H9 (cell line): ENCODE measurements around the gene TMEM82. TPM values are rescaled to one million over a fixed set of nuclear protein-coding genes. Genes with fewer than 3 reads are reported as not detected.

Experiments used
- DNase-seq: peaks from one replicate; pipeline ENCODE4 v3.0.0-alpha.2; 2017
- H2AFZ ChIP-seq: one replicate; pipeline ENCODE4 v1.6.1; 2013; ENCODE audit warnings: mild to moderate bottlenecking, low read length, control low read depth, moderate library complexity
- H2AK5ac ChIP-seq: 2 replicates; pipeline ENCODE4 v1.6.1; 2013; ENCODE audit warnings: low read length, control low read depth, mixed read lengths; ENCODE audit not compliant: insufficient read length
- H2BK120ac ChIP-seq: one replicate; pipeline ENCODE4 v1.6.1; 2013; ENCODE audit warnings: low read depth, mild to moderate bottlenecking, low read length, control low read depth, inconsistent platforms; ENCODE audit not compliant: poor library complexity, severe bottlenecking
- H2BK12ac ChIP-seq: 2 replicates; pipeline ENCODE4 v1.6.1; 2013; ENCODE audit warnings: low read length, control low read depth, mixed read lengths, low read depth; ENCODE audit not compliant: insufficient read length
- H2BK15ac ChIP-seq: 2 replicates; pipeline ENCODE4 v1.6.1; 2013; ENCODE audit warnings: low read depth, low read length, control low read depth
- H2BK20ac ChIP-seq: one replicate; pipeline ENCODE4 v1.6.1; 2013; ENCODE audit warnings: low read depth, mild to moderate bottlenecking, low read length, control low read depth, inconsistent platforms; ENCODE audit not compliant: poor library complexity, severe bottlenecking
- H2BK5ac ChIP-seq: 2 replicates; pipeline ENCODE4 v1.6.1; 2013; ENCODE audit warnings: low read length, control low read depth, mixed read lengths; ENCODE audit not compliant: insufficient read length
- H3K14ac ChIP-seq: 2 replicates; pipeline ENCODE4 v1.6.1; 2013; ENCODE audit warnings: low read length, control low read depth; ENCODE audit not compliant: insufficient read depth
- H3K18ac ChIP-seq: 2 replicates; pipeline ENCODE4 v1.6.1; 2013; ENCODE audit warnings: low read depth, mild to moderate bottlenecking, mixed read lengths, low read length, control low read depth; ENCODE audit not compliant: insufficient read length
- H3K23ac ChIP-seq: 2 replicates; pipeline ENCODE4 v1.6.1; 2013; ENCODE audit warnings: low read length, control low read depth, mixed read lengths, low read depth; ENCODE audit not compliant: insufficient read length
- H3K23me2 ChIP-seq: 2 replicates; pipeline ENCODE4 v1.6.1; 2013; ENCODE audit warnings: low read depth, mild to moderate bottlenecking, mixed read lengths, low read length, control low read depth; ENCODE audit not compliant: insufficient read length, poor library complexity, severe bottlenecking
- H3K27ac ChIP-seq: 2 replicates; pipeline ENCODE4 v1.5.1; 2013; ENCODE audit warnings: low read length, control low read depth, mixed read lengths, low read depth; ENCODE audit not compliant: insufficient read length
- H3K27me3 ChIP-seq: 2 replicates; pipeline ENCODE4 v1.6.1; 2013; ENCODE audit warnings: low read length, control low read depth, inconsistent platforms; ENCODE audit not compliant: insufficient read depth
- H3K4ac ChIP-seq: 2 replicates; pipeline ENCODE4 v1.6.1; 2013; ENCODE audit warnings: low read depth, mild to moderate bottlenecking, control low read depth, inconsistent platforms, low read length, moderate library complexity
- H3K4me1 ChIP-seq: 2 replicates; pipeline ENCODE4 v1.6.1; 2013; ENCODE audit warnings: low read length, control low read depth, inconsistent platforms; ENCODE audit not compliant: insufficient read depth
- H3K4me2 ChIP-seq: 2 replicates; pipeline ENCODE4 v1.6.1; 2013; ENCODE audit warnings: low read length, control low read depth, mixed read lengths; ENCODE audit not compliant: insufficient read length, insufficient read depth
- H3K56ac ChIP-seq: 2 replicates; pipeline ENCODE4 v1.6.1; 2013; ENCODE audit warnings: low read depth, mild to moderate bottlenecking, mixed read lengths, low read length, control low read depth; ENCODE audit not compliant: insufficient read length
- H3K79me1 ChIP-seq: 2 replicates; pipeline ENCODE4 v1.6.1; 2013; ENCODE audit warnings: low read depth, mild to moderate bottlenecking, moderate library complexity, low read length, control low read depth, inconsistent platforms; ENCODE audit not compliant: insufficient read depth, poor library complexity, severe bottlenecking
- H3K79me2 ChIP-seq: 2 replicates; pipeline ENCODE4 v1.6.1; 2013; ENCODE audit warnings: low read length, control low read depth, inconsistent platforms; ENCODE audit not compliant: insufficient read depth
- H3K9ac ChIP-seq: 2 replicates; pipeline ENCODE4 v1.6.1; 2013; ENCODE audit warnings: low read length, control low read depth, mixed read lengths; ENCODE audit not compliant: insufficient read length; ENCODE audit errors: extremely low read depth
- H3K9me3 ChIP-seq: one replicate; pipeline ENCODE4 v1.6.1; 2013; ENCODE audit warnings: low read depth, low read length, inconsistent platforms; ENCODE audit not compliant: control insufficient read depth
- H3T11ph ChIP-seq: one replicate; pipeline ENCODE4 v1.6.1; 2013; ENCODE audit warnings: mild to moderate bottlenecking, low read length, control low read depth, inconsistent platforms
- H4K20me1 ChIP-seq: one replicate; pipeline ENCODE4 v1.6.1; 2013; ENCODE audit not compliant: control insufficient read depth, insufficient read length, insufficient read depth
- H4K5ac ChIP-seq: 2 replicates; pipeline ENCODE4 v1.6.1; 2013; ENCODE audit warnings: low read depth, mild to moderate bottlenecking, mixed read lengths, low read length, control low read depth; ENCODE audit not compliant: insufficient read length
- H4K8ac ChIP-seq: replicated peaks from 2 replicates; pipeline ENCODE4 v1.6.1; 2013; ENCODE audit warnings: low read length, control low read depth, mixed read lengths, low read depth; ENCODE audit not compliant: insufficient read length
- H4K91ac ChIP-seq: 2 replicates; pipeline ENCODE4 v1.6.1; 2013; ENCODE audit warnings: low read depth, mild to moderate bottlenecking, moderate library complexity, mixed read lengths, low read length, control low read depth; ENCODE audit not compliant: insufficient read length
- H3K27ac Mint-ChIP-seq, 3 experiments: 2 replicates in 2 of 3; 3 replicates in 1 of 3; pipeline ENCODE4 v1.8.0; 2020 to 2021; ENCODE audit warnings: mixed read lengths in 3 of 3, mild to moderate bottlenecking in 1 of 3, moderate library complexity in 1 of 3
- H3K27me3 Mint-ChIP-seq: 2 replicates; pipeline ENCODE4 v1.8.0; 2021; ENCODE audit warnings: low read depth, mild to moderate bottlenecking, moderate library complexity, mixed read lengths
- H3K36me3 Mint-ChIP-seq, 3 experiments: 2 replicates in 2 of 3; 3 replicates in 1 of 3; pipeline ENCODE4 v1.8.0; 2020 to 2021; ENCODE audit warnings: low read depth in 3 of 3, mixed read lengths in 3 of 3; ENCODE audit not compliant: insufficient read depth in 1 of 3
- H3K4me1 Mint-ChIP-seq, 2 experiments: 2 replicates each; pipeline ENCODE4 v1.8.0; 2020; ENCODE audit warnings: mixed read lengths in 2 of 2
- H3K4me3 Mint-ChIP-seq, 2 experiments: 2 replicates in 1 of 2; 3 replicates in 1 of 2; pipeline ENCODE4 v1.8.0; 2020 to 2021; ENCODE audit warnings: mild to moderate bottlenecking in 2 of 2, mixed read lengths in 2 of 2, moderate library complexity in 1 of 2
- H3K9me3 Mint-ChIP-seq, 2 experiments: 2 replicates in 1 of 2; 3 replicates in 1 of 2; pipeline ENCODE4 v1.8.0; 2020; ENCODE audit warnings: mild to moderate bottlenecking in 2 of 2, mixed read lengths in 2 of 2, moderate library complexity in 1 of 2
- CTCF ChIP-seq: fragments of 200-600 bp; sonication (generic); conservative IDR thresholded peaks from 3 replicates; pipeline ENCODE4 v1.8.0; 2021; ENCODE audit warnings: antibody characterized with exemption, mild to moderate bottlenecking
- WGBS: extraction: QIAGEN DNeasy Blood & Tissue Kit; methylation state at CpG from one replicate; pipeline ENCODE4 v1.1.7; 2013; ENCODE audit warnings: missing lambda C conversion rate, low lambda C conversion rate, mixed read lengths; ENCODE audit not compliant: insufficient read length; ENCODE audit errors: extremely low coverage; 5-methylcytosine and 5-hydroxymethylcytosine counted together
- total RNA-seq: library from RNA; stranded (reverse); gene quantifications from 2 replicates; pipeline ENCODE4 v1.2.1, GENCODE V29; 2021

The TMEM82 gene
- total RNA-seq, 1 experiment from 2014 or later, result 1.4 TPM

GRCh38 chr1:15712168-15712567, 30.1 kb upstream of the TMEM82 start:
- Histone ChIP-seq H3T11ph (no peak overlapping the region), H3K9ac (no peak overlapping the region), H3K9me3 (no peaks in the 10 kb centered on the region), H3K79me2 (no peaks in the 10 kb centered on the region), H3K27me3 (no peaks in the 10 kb centered on the region), H3K27ac (no peak overlapping the region), H2BK5ac (no peak overlapping the region), H2AK5ac (no peak overlapping the region), H3K18ac (no peak overlapping the region), H3K4me2 (no peak overlapping the region), H3K79me1 (peaks cover 3% of the 10 kb centered on the region), H2BK12ac (no peak overlapping the region), H3K23ac (no peak overlapping the region), H4K8ac (no peak overlapping the region), H4K91ac (no peak overlapping the region), H4K20me1 (no peaks in the 10 kb centered on the region), H3K23me2 (no peaks in the 10 kb centered on the region), H2BK15ac (no peak overlapping the region), H3K56ac (no peak overlapping the region), H2BK120ac (no peak overlapping the region), H2AFZ (no peak overlapping the region), H2BK20ac (no peak overlapping the region), H3K14ac (no peak overlapping the region), H3K4me1 (no peaks in the 10 kb centered on the region), H3K4ac (no peak overlapping the region), H4K5ac (no peak overlapping the region)
- no peak overlapping the region for H3K4me3 Mint-ChIP-seq
- no peaks in the 10 kb centered on the region for H3K27me3 Mint-ChIP-seq
- WGBS, result no CpG with 5 or more reads among the region's 4 CpGs
- no peaks in the 10 kb centered on the region for H3K4me1 Mint-ChIP-seq
- peaks cover 3 to 15% (median 11%) of the 10 kb centered on the region in 3 experiments; a peak in 4 of 7 replicates for H3K36me3 Mint-ChIP-seq
- no peak for DNase-seq
- H3K27ac Mint-ChIP-seq, result no peak overlapping the region
- no peaks in the 10 kb centered on the region for H3K9me3 Mint-ChIP-seq
- no peak for TF ChIP-seq CTCF
